GM18502 (cell line): ENCODE measurements around the gene RECK.
A peak's percentile ranks its signal among the peaks of the same experiment; 100 is the strongest.

ENCODE experiments used
- ATAC-seq: cut with Tn5 transposase; IDR thresholded peaks from one replicate; pipeline ENCODE4 v1.9.1; 2021; ENCODE audit warnings: mild to moderate bottlenecking; ENCODE audit not compliant: unreplicated experiment, poor library complexity

Gene RECK

GRCh38 chr9:36135741-36136271, 99.1 kb downstream of the RECK start:
- no peak for ATAC-seq

GRCh38 chr9:36136272-36136893, 99.7 kb downstream of the RECK start, which contains the start of gene GLIPR2:
TSS of gene GLIPR2 (plus strand) at chr9:36136733. CDS start at chr9:36136779, 46 bp downstream.
- peak; percentile 95 for ATAC-seq

- ATAC-seq, result peak; percentile 37
Measured at GRCh38 chr9:36136894-36137391, 100.2 kb downstream of the RECK start.

- ATAC-seq, result no peak
Measured at GRCh38 chr9:36137392-36138004, 100.8 kb downstream of the RECK start.

GRCh38 chr9:36138496-36138895, 101.8 kb downstream of the RECK start:
- no peak for ATAC-seq

GRCh38 chr9:36138901-36139300, 102.2 kb downstream of the RECK start:
- ATAC-seq, result no peak

- no peak for ATAC-seq
Measured at GRCh38 chr9:36140086-36141084, 103.7 kb downstream of the RECK start.

GRCh38 chr9:36141288-36141687, 104.6 kb downstream of the RECK start:
- ATAC-seq, result no peak

- no peak for ATAC-seq
Measured at GRCh38 chr9:36141761-36142160, 105.0 kb downstream of the RECK start.

- ATAC-seq, result no peak
Measured at GRCh38 chr9:36142510-36143244, 106.0 kb downstream of the RECK start.

GRCh38 chr9:36143245-36143641, 106.5 kb downstream of the RECK start:
- ATAC-seq, result no peak

GRCh38 chr9:36144309-36145232, 107.9 kb downstream of the RECK start:
- ATAC-seq, result no peak

GRCh38 chr9:36145970-36146369, 109.3 kb downstream of the RECK start:
- ATAC-seq, result no peak

GRCh38 chr9:36146651-36147050, 109.9 kb downstream of the RECK start:
- ATAC-seq, result no peak

GRCh38 chr9:36147441-36148175, 110.9 kb downstream of the RECK start:
- no peak for ATAC-seq

GRCh38 chr9:36148311-36149051, 111.8 kb downstream of the RECK start:
- ATAC-seq, result peak; percentile 58

- ATAC-seq, result no peak
Measured at GRCh38 chr9:36149197-36149596, 112.5 kb downstream of the RECK start.
